ENCODE measurements around the gene PLA2G15.

PLA2G15 gene

GRCh38 chr16:68276223-68276622, 31.1 kb downstream of the PLA2G15 start:
- no peak for DNase-seq (ENCODE audit: low read depth)
- no peak overlapping the region for H3K4me3 ChIP-seq (ENCODE audit: low read length)
- TF ChIP-seq CTCF (conservative IDR thresholded peaks at IDR 0.05; ENCODE audit: low read depth, low read length): no peak

- no peak for DNase-seq (ENCODE audit: low read depth)
- no peak overlapping the region for H3K4me3 ChIP-seq (ENCODE audit: low read length)
- no peak for TF ChIP-seq CTCF (conservative IDR thresholded peaks at IDR 0.05; ENCODE audit: low read depth, low read length)
Observed at GRCh38 chr16:68279726-68280558, 34.8 kb downstream of the PLA2G15 start.

- no peak for TF ChIP-seq CTCF (conservative IDR thresholded peaks at IDR 0.05; ENCODE audit: low read depth, low read length)
- no peak for DNase-seq (ENCODE audit: low read depth)
- H3K4me3 ChIP-seq (ENCODE audit: low read length): no peak overlapping the region
Observed at GRCh38 chr16:68281368-68282063, 36.3 kb downstream of the PLA2G15 start.

GRCh38 chr16:68282064-68282452, 36.9 kb downstream of the PLA2G15 start:
- no peak for DNase-seq (ENCODE audit: low read depth)
- H3K4me3 ChIP-seq (ENCODE audit: low read length): no peak overlapping the region
- no peak for TF ChIP-seq CTCF (conservative IDR thresholded peaks at IDR 0.05; ENCODE audit: low read depth, low read length)

GRCh38 chr16:68283346-68283745, 38.2 kb downstream of the PLA2G15 start:
- no peak overlapping the region for H3K4me3 ChIP-seq (ENCODE audit: low read length)
- DNase-seq (ENCODE audit: low read depth): no peak
- no peak for TF ChIP-seq CTCF (conservative IDR thresholded peaks at IDR 0.05; ENCODE audit: low read depth, low read length)

- TF ChIP-seq CTCF (conservative IDR thresholded peaks at IDR 0.05; ENCODE audit: low read depth, low read length): no peak
- no peak overlapping the region for H3K4me3 ChIP-seq (ENCODE audit: low read length)
- no peak for DNase-seq (ENCODE audit: low read depth)
Observed at GRCh38 chr16:68283801-68284598, 38.8 kb downstream of the PLA2G15 start.
